HG03378 (cell line): ENCODE results near the gene MKRN1.
A peak's percentile ranks its signal among the peaks of the same experiment; 100 is the strongest.
"Not testable (repeated sequence)": the region's sequence is repeated elsewhere in the genome, so short reads cannot be mapped to it uniquely, and the experiment has no call there.

ENCODE experiments used
- ATAC-seq: cut with Tn5 transposase; IDR thresholded peaks from one replicate; pipeline ENCODE4 v1.9.1; 2021; ENCODE audit warnings: mild to moderate bottlenecking, moderate library complexity; ENCODE audit not compliant: unreplicated experiment

The MKRN1 gene

GRCh38 chr7:140479062-140479738, at the start of gene MKRN1:
MKRN1 (minus strand) TSS chr7:140479505; CDS start chr7:140479344, 161 bp downstream.
- peak; percentile 86 for ATAC-seq

GRCh38 chr7:140526787-140527664, 47.7 kb upstream of the MKRN1 start:
- ATAC-seq = no peak

DNA sequence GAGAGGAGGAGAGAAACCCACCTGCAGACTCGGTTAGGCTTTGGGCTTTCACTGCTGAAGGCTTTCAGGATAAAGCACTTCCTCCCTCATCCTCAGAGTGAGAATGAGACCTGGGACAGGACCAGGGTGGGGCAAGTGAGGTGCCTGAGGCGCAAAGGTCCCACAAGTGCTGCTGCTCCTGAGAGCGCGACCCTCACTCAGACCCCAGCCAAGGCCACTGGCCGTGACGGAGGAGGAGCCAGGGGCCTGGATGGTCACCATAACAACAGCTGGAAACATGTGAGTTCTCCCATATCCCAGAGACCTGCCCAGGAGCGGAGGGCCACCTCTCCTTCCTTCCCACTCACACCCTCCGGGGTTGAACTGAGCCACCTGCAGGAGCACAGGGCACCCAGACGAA, 46.9 kb upstream of the MKRN1 start:
- no peak for ATAC-seq

GRCh38 chr7:140525743-140526142, 46.4 kb upstream of the MKRN1 start:
- no peak for ATAC-seq

GRCh38 chr7:140521421-140521820, 42.1 kb upstream of the MKRN1 start:
- no peak for ATAC-seq

GRCh38 chr7:140519007-140519399, 39.7 kb upstream of the MKRN1 start:
- no peak for ATAC-seq

DNA sequence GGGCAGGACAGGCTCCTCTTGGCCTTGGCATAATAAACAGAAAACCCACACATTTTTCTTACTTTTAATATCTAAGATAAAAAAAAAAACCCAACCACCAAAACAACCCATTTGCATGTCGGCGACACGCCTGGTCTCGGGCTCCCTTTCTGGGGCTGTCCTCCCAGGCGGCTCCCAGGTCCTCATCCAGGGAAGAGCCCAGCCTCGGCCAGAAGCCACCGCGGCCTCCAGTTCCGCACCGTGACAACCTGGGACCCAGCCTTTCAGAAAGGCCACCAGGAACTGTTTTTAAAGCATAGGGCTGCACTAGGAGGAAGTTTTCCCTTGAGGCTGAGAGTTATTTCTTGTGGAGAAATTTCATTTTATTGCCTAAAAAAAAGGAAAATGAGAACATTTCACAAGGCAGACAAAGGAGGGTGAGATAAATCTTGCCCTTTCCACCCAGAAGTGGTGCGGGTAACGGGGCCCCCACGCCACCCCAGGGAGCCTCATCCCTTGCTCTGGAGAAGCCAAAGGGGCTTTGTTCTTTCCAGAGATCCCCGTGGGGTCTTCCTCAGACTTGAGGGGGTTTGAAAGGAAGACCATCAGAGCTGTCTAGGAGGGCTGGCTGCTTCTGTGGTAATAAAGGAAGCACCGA, 39.2 kb upstream of the MKRN1 start:
- ATAC-seq = no peak

- no peak for ATAC-seq
Observed at GRCh38 chr7:140517546-140518369, 38.5 kb upstream of the MKRN1 start.

DNA sequence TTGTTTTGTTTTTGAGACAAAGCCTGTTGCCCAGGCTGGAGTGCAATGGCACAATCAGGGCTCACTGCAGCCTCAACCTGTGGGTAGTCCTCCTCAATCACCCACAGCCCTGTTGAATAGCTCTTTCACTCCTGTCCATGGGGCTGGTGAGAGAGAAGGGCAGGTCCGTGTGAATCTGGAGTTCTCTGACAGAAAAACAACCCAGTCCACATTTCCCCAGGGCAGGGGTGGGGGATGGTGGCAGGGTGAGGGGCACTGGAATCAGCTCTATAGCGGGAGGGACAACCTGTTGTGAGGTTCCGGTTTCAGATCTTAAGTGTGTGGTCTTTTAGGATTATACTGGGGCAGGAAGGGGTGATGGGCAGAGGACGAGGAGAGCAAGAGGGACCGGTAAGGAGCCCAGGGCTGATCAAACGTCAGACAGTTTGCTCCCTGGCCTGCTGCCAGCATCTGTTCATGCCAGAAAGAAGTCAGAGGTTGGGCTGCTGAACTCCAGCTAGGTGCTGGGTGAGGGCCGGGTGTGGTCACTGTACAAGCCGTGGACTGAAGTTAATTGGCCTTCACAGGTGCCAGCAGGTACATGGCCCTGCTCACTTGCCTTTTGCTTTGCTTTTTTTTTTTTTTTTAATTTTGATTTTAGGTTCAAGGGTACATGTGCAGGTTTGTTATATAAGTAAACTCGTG, 33.2 kb upstream of the MKRN1 start:
- no peak for ATAC-seq

DNA sequence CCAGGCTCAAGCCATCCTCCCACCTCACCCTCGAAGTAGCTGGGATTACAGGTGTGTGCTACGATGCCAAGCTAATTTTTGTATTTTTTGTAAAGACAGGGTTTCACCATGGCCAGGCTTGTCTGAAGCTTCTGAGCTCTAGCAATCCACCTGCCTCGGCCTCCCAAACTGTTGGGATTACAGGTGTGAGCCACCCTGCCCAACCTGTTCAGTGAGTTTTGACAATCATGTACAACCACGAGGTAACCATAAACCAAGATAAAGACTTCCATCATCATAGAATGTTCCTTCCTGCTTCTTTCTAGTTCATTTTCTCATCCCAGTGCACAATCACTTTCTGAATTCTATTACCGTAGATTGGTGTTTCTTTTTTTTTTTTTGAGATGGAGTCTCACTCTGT, 30.5 kb upstream of the MKRN1 start:
- no peak for ATAC-seq

GRCh38 chr7:140507556-140507955, 28.3 kb upstream of the MKRN1 start:
- not testable (repeated sequence) for ATAC-seq

- ATAC-seq = peak; percentile 56
Observed at GRCh38 chr7:140506788-140507464, 27.6 kb upstream of the MKRN1 start.

GRCh38 chr7:140501966-140502365, 22.7 kb upstream of the MKRN1 start:
- no peak for ATAC-seq

GRCh38 chr7:140497807-140498206, 18.5 kb upstream of the MKRN1 start:
- ATAC-seq = not testable (repeated sequence)

GRCh38 chr7:140497241-140497769, 18.0 kb upstream of the MKRN1 start:
- ATAC-seq = no peak

- no peak for ATAC-seq
Observed at GRCh38 chr7:140495514-140496097, 16.3 kb upstream of the MKRN1 start.

GRCh38 chr7:140494867-140495266, 15.6 kb upstream of the MKRN1 start:
- no peak for ATAC-seq

DNA sequence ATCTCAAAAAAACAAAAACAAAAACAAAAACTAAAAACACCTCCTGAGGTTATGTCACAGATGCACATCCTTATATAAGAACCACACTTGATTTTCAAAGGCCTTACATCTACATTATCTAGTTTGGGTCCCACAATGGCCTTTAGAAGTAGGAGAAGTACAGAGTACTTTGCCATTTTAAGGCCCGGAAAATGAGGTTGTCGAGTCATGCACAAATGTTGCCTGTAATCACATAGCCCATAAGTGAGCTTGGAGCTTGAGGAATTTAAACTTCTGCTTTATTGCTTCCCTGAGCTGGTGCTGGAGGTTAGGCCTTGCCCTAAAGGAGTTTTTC, 9.7 kb upstream of the MKRN1 start:
- ATAC-seq = no peak
